Measurements from ENCODE around the gene NUDT14. TPM values are rescaled to one million over a fixed set of nuclear protein-coding genes. Genes with fewer than 3 reads are reported as not detected.

The NUDT14 gene
- total RNA-seq, 3 donors from 2014 or later: 26.9 to 46.7 (median 37.9) TPM

GRCh38 chr14:105171004-105171673 lies 10.0 kb downstream of the NUDT14 start:
- DNase-seq (no peak), ATAC-seq (peak; percentile 2)
- Histone ChIP-seq H3K36me3 (ENCODE audit: low read depth) (no peaks in the 10 kb centered on the region), H3K4me3 (no peak overlapping the region), H3K9me3 (no peaks in the 10 kb centered on the region), H3K4me1 (ENCODE audit: low read depth) (peaks cover 5% of the 10 kb centered on the region)
- no peak for TF ChIP-seq CTCF (IDR thresholded peaks at IDR 0.05)
- intact Hi-C loops (cut with DNase I, micrococcal nuclease): no loop called here

GRCh38 chr14:105169776-105170655 lies 11.1 kb downstream of the NUDT14 start:
- Histone ChIP-seq H3K36me3 (ENCODE audit: low read depth) (no peaks in the 10 kb centered on the region), H3K4me1 (ENCODE audit: low read depth) (peaks cover 5% of the 10 kb centered on the region), H3K4me3 (no peak overlapping the region), H3K9me3 (no peaks in the 10 kb centered on the region)
- intact Hi-C loops (cut with DNase I, micrococcal nuclease): loop anchor here in 1 of 2 donors (10.0 kb wide), 1 partner anchor 75 kb away; no protein-coding TSS in a partner anchor
- TF ChIP-seq CTCF (IDR thresholded peaks at IDR 0.05): no peak
- no peak for DNase-seq
- no peak for ATAC-seq

GRCh38 chr14:105168979-105169507 lies 12.1 kb downstream of the NUDT14 start:
- TF ChIP-seq CTCF (IDR thresholded peaks at IDR 0.05): peak; percentile 14
- Histone ChIP-seq H3K4me3 (no peak overlapping the region), H3K4me1 (ENCODE audit: low read depth) (peaks cover 5% of the 10 kb centered on the region), H3K36me3 (ENCODE audit: low read depth) (no peaks in the 10 kb centered on the region), H3K9me3 (no peaks in the 10 kb centered on the region)
- peak in 1 of 3 donors; percentile 53 for DNase-seq
- no peak for ATAC-seq
- intact Hi-C loops (cut with DNase I, micrococcal nuclease): loop anchor here in 1 of 2 donors (10.0 kb wide), 1 partner anchor 74 kb away; no protein-coding TSS in a partner anchor

GRCh38 chr14:105168496-105168978 lies 12.6 kb downstream of the NUDT14 start, which contains the start of gene JAG2:
JAG2 (minus strand) TSS chr14:105168776; CDS start chr14:105168420, 356 bp downstream.
- DNase-seq: peak in 2 of 3 donors; percentile 52 to 68
- ATAC-seq: peak; percentile 20
- intact Hi-C loops (cut with DNase I, micrococcal nuclease): loop anchor here in 1 of 2 donors (10.0 kb wide), 1 partner anchor 74 kb away; no protein-coding TSS in a partner anchor
- no peak within 1 kb of the TSS for H3K4me3 ChIP-seq
- no peaks in the 10 kb centered on the region for H3K9me3 ChIP-seq
- TF ChIP-seq CTCF (IDR thresholded peaks at IDR 0.05): no peak
- H3K4me1 ChIP-seq (ENCODE audit: low read depth): peaks cover 5% of the 10 kb centered on the region
- no peaks in the 10 kb centered on the region for H3K36me3 ChIP-seq (ENCODE audit: low read depth)

- H3K4me3 ChIP-seq: no peak overlapping the region
- TF ChIP-seq CTCF (IDR thresholded peaks at IDR 0.05): no peak
- no peaks in the 10 kb centered on the region for H3K36me3 ChIP-seq (ENCODE audit: low read depth)
- H3K4me1 ChIP-seq (ENCODE audit: low read depth): peaks cover 5% of the 10 kb centered on the region
- intact Hi-C loops (cut with DNase I, micrococcal nuclease): loop anchor here in 1 of 2 donors (10.0 kb wide), 1 partner anchor 73 kb away; no protein-coding TSS in a partner anchor
- ATAC-seq: no peak
- no peaks in the 10 kb centered on the region for H3K9me3 ChIP-seq
- no peak for DNase-seq
Measured at GRCh38 chr14:105168093-105168420, 13.1 kb downstream of the NUDT14 start.
